NCI-H1105 treated with DMSO at 0.1 percent for 48 hours (cell line): ENCODE data around the gene BICD1.

Experiments
- DNase-seq: peaks from one replicate; lab custom pipeline; 2025; lab: John Stamatoyannopoulos, UW

Gene BICD1

GRCh38 chr12:32344047-32344446 lies 237.4 kb downstream of the BICD1 start:
- DNase-seq = no peak

- DNase-seq = no peak
Observed at GRCh38 chr12:32353540-32353939, 246.9 kb downstream of the BICD1 start.

- no peak for DNase-seq
Observed at GRCh38 chr12:32357601-32358249, 251.1 kb downstream of the BICD1 start.

- no peak for DNase-seq
Observed at GRCh38 chr12:32360956-32361355, 254.3 kb downstream of the BICD1 start.

GRCh38 chr12:32362892-32363291 lies 256.2 kb downstream of the BICD1 start:
- DNase-seq = no peak

- peak; percentile 83 for DNase-seq
Observed at GRCh38 chr12:32365473-32366064, 258.9 kb downstream of the BICD1 start.

- DNase-seq = no peak
Observed at GRCh38 chr12:32366714-32367113, 260.1 kb downstream of the BICD1 start.

- no peak for DNase-seq
Observed at GRCh38 chr12:32367381-32367780, 260.7 kb downstream of the BICD1 start.

- no peak for DNase-seq
Observed at GRCh38 chr12:32369202-32369601, 262.6 kb downstream of the BICD1 start.

- no peak for DNase-seq
Observed at GRCh38 chr12:32377344-32378055, 270.9 kb downstream of the BICD1 start.

GRCh38 chr12:32379213-32379612 lies 272.6 kb downstream of the BICD1 start:
- DNase-seq = no peak

GRCh38 chr12:32379667-32380066 lies 273.0 kb downstream of the BICD1 start:
- DNase-seq = no peak

- DNase-seq = no peak
Observed at GRCh38 chr12:32382226-32382625, 275.6 kb downstream of the BICD1 start.

- DNase-seq = no peak
Observed at GRCh38 chr12:32390572-32391219, 284.0 kb downstream of the BICD1 start.

- peak; percentile 40 for DNase-seq
Observed at GRCh38 chr12:32395026-32395425, 288.4 kb downstream of the BICD1 start.

- peak; percentile 35 for DNase-seq
Observed at GRCh38 chr12:32397696-32398095, 291.0 kb downstream of the BICD1 start.

GRCh38 chr12:32398181-32398580 lies 291.5 kb downstream of the BICD1 start:
- no peak for DNase-seq

GRCh38 chr12:32398816-32399369 lies 292.2 kb downstream of the BICD1 start:
- DNase-seq = peak; percentile 35

- peak; percentile 94 for DNase-seq
Observed at GRCh38 chr12:32399370-32400113, 292.9 kb downstream of the BICD1 start, which contains the start of gene FGD4. Gene FGD4, plus strand, starts transcription at chr12:32399558.

- peak; percentile 58 for DNase-seq
Observed at GRCh38 chr12:32400114-32400672, 293.5 kb downstream of the BICD1 start.

GRCh38 chr12:32400866-32401265 lies 294.2 kb downstream of the BICD1 start:
- no peak for DNase-seq
